ENCODE results near the gene DTX3L.
"Not testable (repeated sequence)": the region's sequence is repeated elsewhere in the genome, so short reads cannot be mapped to it uniquely, and the experiment has no call there.

DTX3L gene

GRCh38 chr3:122568131-122568530 is 4.0 kb downstream of the DTX3L start:
- WGBS (ENCODE audit: extremely low coverage, insufficient coverage, insufficient read length): no CpG with 5 or more reads among the region's 7 CpGs

GRCh38 chr3:122568755-122569154 is 4.6 kb downstream of the DTX3L start:
- no peak overlapping the region for H2BK12ac ChIP-seq (ENCODE audit: low read length)
- H3K4me2 ChIP-seq (ENCODE audit: low read length): no peak overlapping the region
- no peak overlapping the region for H3K9ac ChIP-seq (ENCODE audit: low read length)
- H3K14ac ChIP-seq (ENCODE audit: low read length): no peak overlapping the region
- H3K79me1 ChIP-seq (ENCODE audit: low read length): peaks cover 7% of the 10 kb centered on the region
- H4K91ac ChIP-seq (ENCODE audit: low read depth, low read length): no peak overlapping the region
- H3K23ac ChIP-seq (ENCODE audit: low read length): no peak overlapping the region
- H3K9me3 ChIP-seq (ENCODE audit: insufficient read depth, low read depth, low read length): no peaks in the 10 kb centered on the region
- no peak overlapping the region for H3K18ac ChIP-seq (ENCODE audit: low read length)
- no CpG with 5 or more reads among the region's 3 CpGs for WGBS (ENCODE audit: extremely low coverage, insufficient coverage, insufficient read length)
- H4K8ac ChIP-seq (ENCODE audit: low read depth, low read length): no peak overlapping the region
- H2BK120ac ChIP-seq (ENCODE audit: insufficient read depth, low read length, poor library complexity): no peak overlapping the region
- DNase-seq: no peak
- H4K12ac ChIP-seq (ENCODE audit: low read depth, low read length): no peak overlapping the region
- H2AK5ac ChIP-seq (ENCODE audit: low read length): no peak overlapping the region
- H3K4me3 ChIP-seq (ENCODE audit: low read depth, low read length): no peak overlapping the region
- peaks cover 5% of the 10 kb centered on the region for H3K79me2 ChIP-seq (ENCODE audit: control insufficient read depth, insufficient read depth, low read length, poor library complexity)
- H3K4ac ChIP-seq (ENCODE audit: low read depth, low read length): no peak overlapping the region
- no peak overlapping the region for H3K27ac ChIP-seq (ENCODE audit: low read depth, low read length)
- H3K4me1 ChIP-seq (ENCODE audit: control insufficient read depth in 1 of 2, insufficient read depth in 2 of 2, low read length in 2 of 2): peaks cover 0 to 7% of the 10 kb centered on the region in 2 experiments
- no peaks in the 10 kb centered on the region for H3K27me3 ChIP-seq (ENCODE audit: insufficient read depth, low read length)
- H2AFZ ChIP-seq (ENCODE audit: insufficient read depth, low read length, poor library complexity): no peak overlapping the region
- no peak overlapping the region for H2BK5ac ChIP-seq (ENCODE audit: low read depth, low read length, poor library complexity)
- H3K36me3 ChIP-seq (ENCODE audit: control insufficient read depth in 1 of 2, insufficient read depth in 2 of 2, low read length in 2 of 2): no peaks in the 10 kb centered on the region

More at GRCh38 chr3:122568131-122568530, 4.0 kb downstream of the DTX3L start:
- not testable (repeated sequence) for H3K79me2 ChIP-seq (ENCODE audit: control insufficient read depth, insufficient read depth, low read length, poor library complexity); H2AK5ac ChIP-seq (ENCODE audit: low read length); H2BK12ac ChIP-seq (ENCODE audit: low read length); H3K9me3 ChIP-seq (ENCODE audit: insufficient read depth, low read depth, low read length); H4K91ac ChIP-seq (ENCODE audit: low read depth, low read length); H3K18ac ChIP-seq (ENCODE audit: low read length); H3K9ac ChIP-seq (ENCODE audit: low read length); H3K36me3 ChIP-seq (ENCODE audit: control insufficient read depth in 1 of 2, insufficient read depth in 2 of 2, low read length in 2 of 2); H3K23ac ChIP-seq (ENCODE audit: low read length); H3K4me1 ChIP-seq (ENCODE audit: control insufficient read depth in 1 of 2, insufficient read depth in 2 of 2, low read length in 2 of 2); H2BK5ac ChIP-seq (ENCODE audit: low read depth, low read length, poor library complexity); H4K8ac ChIP-seq (ENCODE audit: low read depth, low read length); H3K27ac ChIP-seq (ENCODE audit: low read depth, low read length); H3K4me2 ChIP-seq (ENCODE audit: low read length); H2AFZ ChIP-seq (ENCODE audit: insufficient read depth, low read length, poor library complexity); H3K27me3 ChIP-seq (ENCODE audit: insufficient read depth, low read length); H3K4ac ChIP-seq (ENCODE audit: low read depth, low read length); H3K14ac ChIP-seq (ENCODE audit: low read length); H3K79me1 ChIP-seq (ENCODE audit: low read length); H3K4me3 ChIP-seq (ENCODE audit: low read depth, low read length); H4K12ac ChIP-seq (ENCODE audit: low read depth, low read length); H2BK120ac ChIP-seq (ENCODE audit: insufficient read depth, low read length, poor library complexity); DNase-seq

- no peak overlapping the region for H3K4me3 ChIP-seq (ENCODE audit: low read depth, low read length)
- H3K79me1 ChIP-seq (ENCODE audit: low read length): no peaks in the 10 kb centered on the region
- H2BK12ac ChIP-seq (ENCODE audit: low read length): peak overlapping the region; percentile 11
- H2BK5ac ChIP-seq (ENCODE audit: low read depth, low read length, poor library complexity): no peak overlapping the region
- peak; percentile 12 to 22 for DNase-seq
- no peak overlapping the region for H3K14ac ChIP-seq (ENCODE audit: low read length)
- no peak overlapping the region for H3K4ac ChIP-seq (ENCODE audit: low read depth, low read length)
- H2AFZ ChIP-seq (ENCODE audit: insufficient read depth, low read length, poor library complexity): no peak overlapping the region
- H3K9me3 ChIP-seq (ENCODE audit: insufficient read depth, low read depth, low read length): no peaks in the 10 kb centered on the region
- no peak overlapping the region for H3K9ac ChIP-seq (ENCODE audit: low read length)
- no peak overlapping the region for H2BK120ac ChIP-seq (ENCODE audit: insufficient read depth, low read length, poor library complexity)
- no peak overlapping the region for H3K23ac ChIP-seq (ENCODE audit: low read length)
- no peak overlapping the region for H3K4me2 ChIP-seq (ENCODE audit: low read length)
- no CpG with 5 or more reads among the region's 3 CpGs for WGBS (ENCODE audit: extremely low coverage, insufficient coverage, insufficient read length)
- no peak overlapping the region for H3K27ac ChIP-seq (ENCODE audit: low read depth, low read length)
- no peak overlapping the region for H4K91ac ChIP-seq (ENCODE audit: low read depth, low read length)
- no peak overlapping the region for H2AK5ac ChIP-seq (ENCODE audit: low read length)
- H4K8ac ChIP-seq (ENCODE audit: low read depth, low read length): no peak overlapping the region
- H3K36me3 ChIP-seq (ENCODE audit: control insufficient read depth in 1 of 2, insufficient read depth in 2 of 2, low read length in 2 of 2): no peaks in the 10 kb centered on the region
- no peak overlapping the region for H3K18ac ChIP-seq (ENCODE audit: low read length)
- no peak overlapping the region for H4K12ac ChIP-seq (ENCODE audit: low read depth, low read length)
- peaks cover 2% of the 10 kb centered on the region for H3K79me2 ChIP-seq (ENCODE audit: control insufficient read depth, insufficient read depth, low read length, poor library complexity)
- H3K27me3 ChIP-seq (ENCODE audit: insufficient read depth, low read length): peaks cover 6% of the 10 kb centered on the region
- peaks cover 4 to 6% of the 10 kb centered on the region in 2 experiments for H3K4me1 ChIP-seq (ENCODE audit: control insufficient read depth in 1 of 2, insufficient read depth in 2 of 2, low read length in 2 of 2)
These were observed 8.8 kb downstream of the DTX3L start for GRCh38 chr3:122572940-122573412.

GRCh38 chr3:122576174-122576940 is 12.2 kb downstream of the DTX3L start:
- no peak overlapping the region for H4K12ac ChIP-seq (ENCODE audit: low read depth, low read length)
- H3K79me1 ChIP-seq (ENCODE audit: low read length): no peaks in the 10 kb centered on the region
- H3K14ac ChIP-seq (ENCODE audit: low read length): no peak overlapping the region
- no peak overlapping the region for H2AFZ ChIP-seq (ENCODE audit: insufficient read depth, low read length, poor library complexity)
- no peak overlapping the region for H4K8ac ChIP-seq (ENCODE audit: low read depth, low read length)
- WGBS (ENCODE audit: extremely low coverage, insufficient coverage, insufficient read length): no CpG with 5 or more reads among the region's 8 CpGs
- no peak overlapping the region for H3K27ac ChIP-seq (ENCODE audit: low read depth, low read length)
- H3K27me3 ChIP-seq (ENCODE audit: insufficient read depth, low read length): peaks cover 6% of the 10 kb centered on the region
- H3K9me3 ChIP-seq (ENCODE audit: insufficient read depth, low read depth, low read length): no peaks in the 10 kb centered on the region
- H3K4me1 ChIP-seq (ENCODE audit: control insufficient read depth in 1 of 2, insufficient read depth in 2 of 2, low read length in 2 of 2): peaks cover 4 to 6% of the 10 kb centered on the region in 2 experiments
- H3K4ac ChIP-seq (ENCODE audit: low read depth, low read length): no peak overlapping the region
- H3K4me2 ChIP-seq (ENCODE audit: low read length): no peak overlapping the region
- H2BK12ac ChIP-seq (ENCODE audit: low read length): no peak overlapping the region
- no peak overlapping the region for H2AK5ac ChIP-seq (ENCODE audit: low read length)
- no peak overlapping the region for H3K4me3 ChIP-seq (ENCODE audit: low read depth, low read length)
- H3K79me2 ChIP-seq (ENCODE audit: control insufficient read depth, insufficient read depth, low read length, poor library complexity): peaks cover 2% of the 10 kb centered on the region
- no peaks in the 10 kb centered on the region for H3K36me3 ChIP-seq (ENCODE audit: control insufficient read depth in 1 of 2, insufficient read depth in 2 of 2, low read length in 2 of 2)
- no peak overlapping the region for H3K23ac ChIP-seq (ENCODE audit: low read length)
- no peak overlapping the region for H3K9ac ChIP-seq (ENCODE audit: low read length)
- DNase-seq: no peak
- H4K91ac ChIP-seq (ENCODE audit: low read depth, low read length): no peak overlapping the region
- H2BK5ac ChIP-seq (ENCODE audit: low read depth, low read length, poor library complexity): no peak overlapping the region
- no peak overlapping the region for H3K18ac ChIP-seq (ENCODE audit: low read length)
- H2BK120ac ChIP-seq (ENCODE audit: insufficient read depth, low read length, poor library complexity): no peak overlapping the region

Measured in trophoblast cell (in vitro differentiated cells and primary cell).